Left ventricle myocardium superior (tissue), 1 donor: ENCODE results near the gene ENG. TPM values are rescaled to one million over a fixed set of nuclear protein-coding genes. Genes with fewer than 3 reads are reported as not detected.

ENCODE experiments used
- ATAC-seq: fragments of 200-7000 bp; cut with Tn5 transposase; one replicate; pipeline ENCODE4 v1.9.1; 2020; ENCODE audit warnings: mild to moderate bottlenecking, moderate library complexity
- DNase-seq: peaks from one replicate; pipeline ENCODE4 v3.0.0-alpha.2; 2020
- intact Hi-C: fragments of 100-400 bp; cut with micrococcal nuclease; formaldehyde crosslinking; loops from one replicate; pipeline ENCODE4 v1.11.0; 2022
- total RNA-seq: library from RNA; stranded (reverse); fragmentation: NEBNext Ultra II Directional; extraction: Animal tissue kit (Norgen Biotek cat#: 25700); gene quantifications from one replicate; pipeline ENCODE4 v1.2.1, GENCODE V29; 2021
- donor health status: DM: no; HTN: yes; CAD: no; lungs with severe emphysema.

ENG gene
- total RNA-seq, 1 donor from 2014 or later: 134 TPM

DNA sequence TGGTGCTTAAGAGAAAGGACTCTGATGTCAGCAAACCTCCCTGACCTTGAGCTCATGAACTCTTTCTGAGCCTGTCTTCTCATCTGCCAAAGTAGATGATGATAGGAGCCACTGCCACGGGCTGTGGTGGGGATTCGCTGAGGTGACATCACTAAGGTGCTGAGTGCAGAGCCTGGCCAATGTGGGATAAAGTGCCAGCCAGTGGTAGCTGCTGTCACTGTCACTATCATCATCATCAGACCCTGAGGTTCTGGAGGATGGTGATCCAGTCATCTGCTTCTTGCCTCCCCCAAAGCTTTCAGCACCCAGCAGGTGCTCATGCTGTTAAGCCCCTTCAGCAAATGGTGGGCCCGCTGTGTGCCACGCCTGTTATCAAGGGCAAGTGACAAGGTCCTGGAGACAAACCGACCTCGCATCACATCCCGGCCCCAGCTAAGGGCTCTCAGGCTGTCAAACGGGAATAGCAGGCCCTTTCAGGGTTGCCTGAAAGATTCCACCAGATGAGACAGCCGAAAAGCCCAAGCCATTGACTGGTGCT lies 45.4 kb downstream of the ENG start:
- DNase-seq (no peak), ATAC-seq (peak; percentile 8)
- intact Hi-C loops: no loop called here

DNA sequence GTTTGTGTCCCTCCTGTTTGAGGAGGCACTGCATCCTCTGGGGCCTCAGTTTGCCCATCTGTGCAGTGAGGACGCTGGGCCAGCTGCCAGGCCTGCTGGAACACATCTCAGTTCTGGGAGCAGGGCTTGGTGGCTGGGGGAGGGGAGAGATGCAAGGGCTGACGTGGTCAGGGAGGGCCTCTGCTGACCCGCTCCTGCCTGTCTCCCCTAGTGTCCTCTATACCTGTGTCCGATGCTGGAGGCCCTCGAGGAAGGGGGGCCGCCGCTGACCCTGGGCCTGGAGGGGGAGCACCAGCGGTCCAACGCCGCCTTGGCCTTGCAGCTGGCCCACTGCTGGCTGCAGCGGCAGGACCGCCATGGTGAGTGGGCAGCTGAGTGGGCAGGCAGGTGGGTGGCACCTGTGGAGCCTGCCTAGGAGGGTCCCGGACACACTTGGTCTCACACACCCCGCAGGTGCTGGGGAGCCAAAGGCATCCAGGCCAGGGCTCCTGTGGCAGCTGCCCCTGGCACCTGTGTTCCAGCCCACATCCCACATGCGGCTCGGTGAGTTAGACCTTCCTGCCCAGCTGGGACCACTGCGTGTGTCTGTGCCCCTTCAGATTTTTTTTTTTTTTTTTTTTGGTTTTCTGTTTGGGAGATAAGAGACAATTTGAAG lies 46.0 kb downstream of the ENG start:
- no peak for ATAC-seq
- DNase-seq: no peak
- intact Hi-C loops: no loop called here

DNA sequence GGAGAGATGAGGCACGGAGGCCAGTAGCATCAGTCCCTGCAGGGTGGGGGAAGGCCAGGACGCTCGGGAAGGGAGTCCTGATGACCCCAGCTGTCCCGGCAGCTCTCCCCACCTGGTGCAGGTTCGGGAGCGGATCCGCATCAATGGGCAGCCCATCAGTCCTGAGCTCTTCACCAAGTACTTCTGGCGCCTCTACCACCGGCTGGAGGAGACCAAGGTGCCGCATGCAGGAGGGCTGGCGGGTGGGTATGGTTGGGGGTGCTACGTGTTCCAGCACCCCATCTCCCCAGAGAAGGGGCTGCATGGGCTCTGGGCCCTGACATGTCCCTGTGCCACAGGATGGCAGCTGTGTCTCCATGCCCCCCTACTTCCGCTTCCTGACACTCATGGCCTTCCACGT lies 47.6 kb downstream of the ENG start:
- ATAC-seq (no peak), DNase-seq (no peak)
- intact Hi-C loops: no loop called here

DNA sequence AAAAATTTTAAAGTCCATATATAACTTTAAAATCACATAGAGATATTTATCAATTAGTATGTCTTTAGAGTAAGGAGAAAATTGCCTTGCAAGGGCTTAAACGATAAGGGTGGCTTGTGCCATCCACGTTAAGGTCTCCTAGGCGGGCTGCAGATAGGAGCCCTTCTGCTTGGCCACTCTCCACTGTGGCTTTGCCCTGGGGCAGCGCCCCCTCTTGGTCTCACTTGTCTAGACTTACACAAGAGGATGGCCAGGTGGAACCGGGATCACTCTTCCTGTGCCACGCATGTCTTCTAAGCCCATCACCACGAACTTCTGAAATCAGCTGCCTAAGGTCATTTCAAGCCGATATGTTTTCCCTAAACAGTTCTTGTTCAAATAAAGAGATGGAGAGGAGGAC lies 48.8 kb downstream of the ENG start:
- DNase-seq (no peak), ATAC-seq (no peak)
- intact Hi-C loops: no loop called here

DNA sequence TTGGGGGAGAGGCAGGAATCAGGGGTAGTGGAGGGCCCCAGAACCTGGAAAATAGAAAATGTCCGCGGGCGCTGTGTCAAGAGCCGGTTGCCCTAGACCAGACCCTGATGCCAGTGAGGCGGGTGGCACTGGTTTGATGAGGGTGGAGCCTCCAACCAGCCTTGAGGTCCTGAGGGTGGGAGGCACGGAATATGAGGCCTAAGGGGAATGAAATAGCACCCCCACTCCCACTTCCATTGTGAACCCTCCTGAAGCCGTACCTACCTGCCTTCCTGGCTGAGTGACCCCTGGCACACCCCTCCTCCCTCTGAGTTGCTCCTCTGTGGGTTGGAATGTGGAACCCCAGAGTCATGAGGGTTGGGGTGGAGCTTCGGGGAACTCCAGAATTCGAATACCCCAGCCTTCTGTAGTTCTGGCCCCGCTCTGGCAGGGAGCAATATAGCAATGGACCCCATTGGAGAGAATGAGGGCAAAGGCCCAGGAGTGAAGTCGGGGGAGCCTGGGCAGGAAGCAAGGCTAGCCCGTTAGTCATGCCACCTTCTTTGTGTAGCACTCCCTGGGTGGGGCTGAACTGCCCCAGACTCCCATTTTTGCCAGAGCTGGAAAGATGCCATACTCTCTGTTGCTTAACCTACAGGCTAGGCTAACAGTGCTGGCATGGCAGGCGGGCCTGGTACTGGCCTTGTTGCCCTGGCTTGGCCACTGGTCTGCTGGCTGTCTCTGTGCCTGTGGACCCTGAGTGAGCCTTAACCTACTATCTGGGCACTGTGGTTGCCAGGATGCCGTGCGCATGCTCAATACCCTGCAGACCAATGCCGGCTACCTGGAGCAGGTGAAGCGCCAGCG lies 50.7 kb downstream of the ENG start:
- peak; percentile 4 for ATAC-seq
- no peak for DNase-seq
- intact Hi-C loops: no loop called here

DNA sequence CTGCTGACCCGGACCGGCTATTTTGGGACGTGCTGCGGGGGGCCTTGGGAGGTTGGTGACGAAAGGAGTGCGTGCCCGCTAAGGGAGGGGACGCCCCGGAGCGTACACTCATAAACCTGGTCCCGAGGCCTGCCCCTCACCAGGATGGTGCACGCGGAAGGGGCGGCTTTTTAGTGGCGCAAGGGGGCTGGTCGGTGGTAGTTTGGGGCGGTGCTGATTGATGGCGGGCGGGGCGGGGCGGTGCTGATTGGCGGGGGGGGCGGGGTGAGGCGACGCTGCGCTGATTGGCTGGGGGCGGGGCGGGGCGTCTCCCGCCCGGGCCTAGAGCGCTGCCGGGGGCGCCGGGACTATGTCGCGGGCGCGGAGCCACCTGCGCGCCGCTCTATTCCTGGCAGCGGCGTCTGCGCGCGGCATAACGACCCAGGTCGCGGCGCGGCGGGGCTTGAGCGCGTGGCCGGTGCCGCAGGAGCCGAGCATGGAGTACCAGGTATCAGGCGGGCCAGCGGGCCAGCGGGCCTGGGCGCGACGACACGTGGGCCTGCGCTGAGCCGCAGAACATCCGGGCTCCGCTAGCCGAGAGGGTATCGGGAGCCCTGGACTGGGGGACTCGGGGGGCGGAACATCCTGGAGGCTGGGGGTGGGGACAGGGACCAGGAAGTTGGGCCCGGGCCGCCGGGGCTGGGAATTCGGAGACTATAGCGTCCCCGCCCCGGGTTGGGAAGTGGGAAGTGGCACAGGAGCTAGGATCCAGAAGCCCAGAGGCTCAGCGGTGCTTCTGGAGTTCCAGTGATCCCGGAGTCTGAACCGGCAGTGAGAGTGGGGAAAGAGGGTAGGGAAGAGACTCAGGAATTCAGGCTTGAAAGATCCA lies 51.6 kb downstream of the ENG start, which contains the start of gene FPGS:
TSS of gene FPGS (plus strand) at position 307 of the 868 bp plus-strand sequence. CDS start at position 350, 43 bp downstream.
- intact Hi-C loops: no loop called here
- DNase-seq: peak; percentile 92
- ATAC-seq: peak; percentile 91

DNA sequence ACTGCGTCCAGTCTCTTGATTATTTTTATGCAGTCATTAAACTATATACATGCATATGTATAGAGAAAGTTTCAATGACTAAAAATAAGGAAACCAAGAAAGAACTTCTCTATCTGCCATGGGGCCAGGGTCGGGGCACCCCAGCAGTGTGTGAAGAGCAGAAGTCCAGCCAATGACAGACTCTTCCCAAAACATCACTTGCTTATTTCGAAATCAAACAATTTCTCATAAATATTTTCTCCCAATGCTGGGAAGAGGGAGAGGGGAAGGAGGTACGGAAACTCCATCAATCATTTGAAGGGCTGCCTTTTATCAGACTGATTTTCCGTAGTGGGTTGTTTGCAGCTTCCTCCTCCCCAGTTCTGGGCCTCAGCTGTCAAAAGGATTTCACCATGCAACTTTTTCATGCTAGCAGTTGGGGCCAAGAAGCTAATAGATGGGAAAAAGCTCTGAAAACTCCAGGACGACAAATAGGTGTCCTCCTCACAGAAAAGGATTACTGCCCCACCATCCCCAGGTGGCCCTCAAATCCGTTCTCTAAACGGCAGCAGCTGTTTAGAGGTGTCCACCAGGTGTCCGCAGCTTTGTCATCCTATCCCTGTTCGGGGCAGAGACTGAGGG lies 52.4 kb downstream of the ENG start:
- no peak for DNase-seq
- intact Hi-C loops: no loop called here
- no peak for ATAC-seq

DNA sequence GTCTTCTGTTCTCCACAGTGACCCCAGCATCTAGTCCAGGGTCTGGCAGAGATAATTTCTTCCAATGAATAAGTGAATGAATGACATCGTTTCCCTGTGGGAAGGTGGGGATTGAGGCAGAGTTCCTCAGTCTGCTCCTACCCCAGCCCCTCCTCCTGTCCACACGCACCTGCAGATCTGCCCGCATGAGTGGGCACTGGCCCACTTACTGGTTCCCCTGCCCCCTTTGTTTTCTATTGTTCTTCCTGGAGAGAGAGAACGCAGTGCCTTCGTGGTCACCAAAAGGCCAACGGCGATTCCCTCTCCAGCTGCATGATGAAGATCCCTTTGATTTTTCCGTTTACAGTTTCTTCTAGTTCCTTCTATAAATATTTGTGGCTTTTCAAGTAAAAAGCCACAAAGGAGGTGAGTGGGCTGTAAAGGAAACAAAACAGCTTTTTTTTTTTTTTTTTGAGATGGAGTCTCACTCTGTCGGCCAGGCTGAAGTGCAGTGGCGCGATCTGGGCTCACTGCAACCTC lies 57.5 kb downstream of the ENG start:
- intact Hi-C loops: no loop called here
- DNase-seq (no peak), ATAC-seq (no peak)

DNA sequence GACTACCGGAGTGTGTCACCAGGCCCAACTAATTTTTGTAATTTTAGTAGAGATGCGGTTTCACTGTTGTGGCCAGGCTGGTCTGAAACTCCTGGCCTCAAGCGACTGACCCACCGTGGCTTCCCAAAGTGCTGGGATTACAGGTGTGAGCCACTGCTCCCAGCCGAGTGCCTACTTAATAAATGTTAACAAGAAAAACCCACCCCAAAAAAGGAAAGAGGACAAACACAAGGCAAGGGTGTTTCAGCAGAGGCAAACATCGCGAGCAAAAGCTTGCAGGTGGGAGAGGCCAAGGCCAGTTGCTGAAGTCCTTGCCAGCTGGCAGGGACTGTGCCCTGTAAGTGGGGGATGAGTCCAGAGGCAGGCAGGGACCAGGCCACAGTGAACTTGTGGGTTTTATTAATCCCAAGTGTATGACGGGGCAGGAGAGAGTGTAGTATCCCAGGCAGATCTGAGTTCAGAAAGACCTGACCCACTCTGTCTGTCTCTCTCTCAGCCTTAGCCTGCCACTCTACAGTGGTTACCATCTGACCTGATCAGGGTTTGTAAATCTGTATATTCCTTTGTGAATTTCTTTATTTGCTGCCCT lies 58.1 kb downstream of the ENG start:
- intact Hi-C loops: no loop called here
- no peak for DNase-seq
- peak; percentile 71 for ATAC-seq

DNA sequence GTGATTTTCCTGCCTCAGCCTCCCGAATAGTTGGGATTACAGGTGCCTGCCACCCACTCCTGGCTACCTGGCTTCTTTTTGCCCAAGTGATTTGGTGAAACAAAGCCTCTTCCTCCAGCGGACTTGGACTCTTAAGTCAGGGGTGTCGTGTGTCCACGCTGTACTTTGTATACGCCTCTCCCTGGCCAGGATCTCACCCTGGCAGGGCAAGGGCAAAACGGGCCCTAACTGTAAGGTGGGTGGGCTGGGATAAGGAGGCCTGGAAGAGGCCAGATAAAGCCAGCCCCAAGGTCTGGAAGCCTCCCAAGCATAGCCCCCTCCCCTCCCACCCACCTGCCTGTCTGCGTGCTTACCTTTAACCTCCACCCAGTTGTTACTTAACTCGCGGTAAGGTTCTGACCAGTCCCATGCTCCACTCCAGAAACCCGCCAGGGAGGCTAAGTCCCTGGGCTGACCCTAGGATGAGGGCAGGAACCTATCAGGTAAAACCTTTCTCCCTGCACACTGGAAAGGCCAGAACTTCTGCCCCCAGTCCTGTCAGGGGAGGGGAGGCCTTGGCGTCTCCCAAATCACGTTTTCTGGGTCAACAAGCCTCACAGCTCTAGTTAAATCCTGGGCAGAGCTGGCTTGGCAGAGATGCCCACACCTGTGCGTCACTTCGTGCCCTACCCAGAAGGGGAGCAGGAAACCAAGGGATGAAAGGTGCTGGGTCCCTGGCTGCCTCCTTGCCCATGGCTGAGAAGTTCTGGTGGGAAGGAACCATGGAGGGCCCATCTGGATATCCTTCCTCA lies 60.3 kb downstream of the ENG start:
- DNase-seq (no peak), ATAC-seq (no peak)
- intact Hi-C loops: no loop called here

DNA sequence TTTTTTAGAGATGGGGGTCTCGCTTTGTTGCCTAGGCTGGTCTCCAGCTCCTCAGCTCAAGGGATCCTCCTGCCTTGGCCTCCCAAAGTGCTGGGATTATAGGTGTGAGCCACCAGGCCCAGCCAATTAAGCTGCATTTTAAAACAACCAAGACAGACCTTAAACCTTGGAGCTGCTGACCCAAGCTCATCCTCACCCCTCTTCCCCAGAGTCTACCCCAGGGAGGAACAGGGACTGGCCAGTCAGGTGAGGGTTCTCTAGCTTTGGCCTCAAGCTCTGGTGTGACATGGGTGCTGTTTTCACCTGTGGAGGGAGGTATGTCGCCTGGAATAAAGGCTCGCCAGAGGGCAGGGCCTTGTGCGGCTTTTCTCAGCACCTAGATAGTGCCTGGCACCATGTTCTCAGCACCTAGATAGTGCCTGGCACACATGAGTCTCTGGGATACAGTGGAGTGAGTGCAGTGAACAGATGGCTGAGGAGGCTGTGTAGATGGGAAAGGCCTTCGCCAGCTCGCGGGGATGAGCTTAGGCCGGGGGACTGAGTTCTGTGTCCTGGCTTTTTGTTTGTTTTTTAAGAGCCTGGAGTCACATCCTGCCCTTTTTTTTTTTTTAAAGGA lies 61.3 kb downstream of the ENG start:
- intact Hi-C loops: no loop called here
- ATAC-seq: no peak
- no peak for DNase-seq

DNA sequence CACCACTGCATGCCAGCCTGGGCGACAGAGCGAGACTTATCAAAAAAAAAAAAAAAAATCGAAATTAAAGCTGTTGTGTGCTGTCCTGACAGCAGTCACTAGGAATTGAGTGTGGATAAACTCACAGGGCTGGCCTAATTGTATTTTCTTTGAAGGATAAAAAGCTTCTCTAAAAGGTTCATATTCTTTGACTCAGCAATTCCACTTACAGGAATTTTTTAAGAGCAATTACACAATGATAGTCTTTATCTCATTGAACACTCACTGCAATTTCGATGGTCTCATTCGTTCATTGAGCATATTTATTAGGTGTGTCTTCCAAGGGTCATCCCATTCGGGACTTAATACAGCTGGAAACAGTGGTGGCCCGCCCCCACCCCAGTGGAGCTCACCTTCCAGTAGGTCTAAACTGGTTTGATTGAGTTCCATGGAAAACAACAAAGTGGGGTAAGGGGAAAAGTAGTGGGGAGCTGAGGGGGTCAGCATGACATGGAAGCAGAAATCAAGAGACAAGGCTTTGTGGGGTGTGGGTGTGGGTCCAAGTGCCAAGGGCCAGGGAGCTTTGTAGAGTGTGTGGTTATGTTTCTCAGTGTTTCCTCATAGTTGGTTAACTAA lies 61.9 kb downstream of the ENG start:
- intact Hi-C loops: no loop called here
- ATAC-seq: no peak
- DNase-seq: no peak

DNA sequence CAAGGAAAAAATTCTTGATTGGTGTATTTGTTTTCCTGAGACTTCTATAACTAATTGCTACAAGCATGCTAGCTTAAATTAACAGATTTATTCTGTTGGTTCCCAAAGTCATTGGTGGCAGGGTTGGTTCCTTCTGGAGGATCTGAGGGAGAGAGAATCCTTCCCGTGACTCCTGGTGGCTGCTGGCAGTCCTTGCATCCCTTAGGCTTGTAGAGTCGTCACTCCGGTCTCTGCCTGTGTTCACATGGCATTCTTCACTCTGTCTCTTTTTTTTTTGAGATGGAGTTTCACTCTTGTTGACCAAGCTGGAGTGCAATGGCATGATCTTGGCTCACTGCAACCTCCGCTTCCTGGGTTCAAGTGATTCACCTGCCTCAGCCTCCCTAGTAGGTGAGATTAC lies 63.4 kb downstream of the ENG start:
- DNase-seq (no peak), ATAC-seq (no peak)
- intact Hi-C loops: no loop called here

DNA sequence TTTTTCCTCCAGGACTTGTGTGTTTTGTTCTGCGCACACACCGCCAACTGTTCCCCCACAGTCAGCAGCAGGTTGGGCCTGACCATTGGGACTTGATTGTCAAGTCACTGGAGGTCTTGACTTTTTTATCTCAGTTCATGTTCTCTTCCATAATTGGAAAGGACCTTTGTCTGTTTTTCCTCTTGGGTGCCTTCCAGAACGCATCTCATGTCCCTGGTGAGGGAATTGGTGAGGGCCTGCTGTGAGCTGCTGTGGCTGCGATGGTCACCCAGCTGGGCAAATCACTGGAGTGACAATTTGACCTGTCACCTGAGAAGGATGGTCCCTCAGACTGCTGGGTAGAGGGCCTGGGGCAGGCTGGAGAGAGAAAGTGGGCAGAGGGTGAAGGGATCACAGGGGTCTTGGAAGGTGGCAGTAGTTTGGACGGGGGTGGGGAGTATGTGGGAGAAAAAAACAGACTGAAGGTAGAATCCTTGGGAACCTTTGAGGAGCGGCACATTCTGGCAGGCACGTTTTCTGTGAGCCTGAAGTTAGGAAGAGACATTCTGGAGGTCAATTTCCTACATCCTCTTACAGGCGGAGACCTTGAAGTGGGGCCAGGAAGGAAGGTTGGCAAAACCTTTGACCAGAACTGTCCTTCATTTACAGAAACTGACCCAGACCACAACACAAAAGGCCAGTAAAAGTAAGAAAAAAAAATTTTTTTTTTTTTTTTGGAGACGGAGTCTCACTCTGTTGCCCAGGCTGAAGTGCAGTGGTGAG lies 64.2 kb downstream of the ENG start:
- ATAC-seq (no peak), DNase-seq (no peak)
- intact Hi-C loops: no loop called here

DNA sequence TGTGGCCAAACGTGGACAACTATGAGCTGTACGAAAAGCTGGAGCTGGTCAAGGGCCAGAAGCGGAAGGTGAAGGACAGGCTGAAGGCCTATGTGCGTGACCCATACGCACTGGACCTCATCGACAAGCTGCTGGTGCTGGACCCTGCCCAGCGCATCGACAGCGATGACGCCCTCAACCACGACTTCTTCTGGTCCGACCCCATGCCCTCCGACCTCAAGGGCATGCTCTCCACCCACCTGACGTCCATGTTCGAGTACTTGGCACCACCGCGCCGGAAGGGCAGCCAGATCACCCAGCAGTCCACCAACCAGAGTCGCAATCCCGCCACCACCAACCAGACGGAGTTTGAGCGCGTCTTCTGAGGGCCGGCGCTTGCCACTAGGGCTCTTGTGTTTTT lies 65.3 kb downstream of the ENG start:
- no peak for DNase-seq

DNA sequence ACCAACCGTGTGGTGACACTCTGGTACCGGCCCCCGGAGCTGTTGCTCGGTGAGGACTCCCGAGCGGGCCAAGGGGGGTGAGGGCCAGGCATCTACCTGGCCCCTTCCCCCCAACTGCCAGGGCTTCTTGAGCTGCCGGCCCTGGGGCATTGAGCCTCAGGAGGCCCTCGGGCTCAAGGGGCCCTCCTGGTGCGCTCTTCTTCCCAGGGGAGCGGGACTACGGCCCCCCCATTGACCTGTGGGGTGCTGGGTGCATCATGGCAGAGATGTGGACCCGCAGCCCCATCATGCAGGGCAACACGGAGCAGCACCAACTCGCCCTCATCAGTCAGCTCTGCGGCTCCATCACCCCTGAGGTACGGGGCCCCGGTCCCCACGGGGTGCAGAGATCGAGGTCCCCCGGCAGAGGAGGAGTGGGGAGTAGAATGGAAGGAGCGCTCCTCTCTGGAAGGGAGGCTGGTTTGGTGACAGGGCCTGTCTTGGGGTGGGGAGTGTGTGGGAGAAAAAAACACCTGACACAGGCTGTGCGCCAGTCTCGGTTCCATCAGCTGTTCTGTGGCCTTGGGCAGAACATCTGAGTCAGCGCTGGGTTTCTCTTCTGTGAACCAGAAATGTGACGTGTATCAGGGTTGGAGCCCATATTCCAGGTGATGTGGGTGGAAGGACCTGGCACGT lies 66.0 kb downstream of the ENG start:
- no peak for ATAC-seq
- intact Hi-C loops: loop anchor here (10.0 kb wide), 1 partner anchor 86 kb away; the partner anchor contains the start of gene AK1

More for the DNA sequence above, 65.3 kb downstream of the ENG start:
- intact Hi-C loops: loop anchor here (10.0 kb wide), 1 partner anchor 86 kb away; the partner anchor contains the start of gene AK1
- ATAC-seq: no peak

More for the DNA sequence above, 66.0 kb downstream of the ENG start:
- DNase-seq: no peak
